Aorta (tissue), 5 donors: ENCODE results near the gene LRIG1. TPM values are rescaled to one million over a fixed set of nuclear protein-coding genes. Genes with fewer than 3 reads are reported as not detected.

Experiments
- ATAC-seq: fragments of 200-7000 bp; cut with Tn5 transposase; one replicate; pipeline ENCODE4 v1.9.1; 2022; ENCODE audit warnings: moderate library complexity; ENCODE audit not compliant: low FRiP score
- DNase-seq, 2 donors: peaks; one replicate each; pipeline ENCODE4 v3.0.0-alpha.2; 2020
- H3K27ac ChIP-seq, 2 donors: one replicate each; pipeline ENCODE4 v1.5.1; 2013; ENCODE audit warnings: low read length in 2 of 2, mild to moderate bottlenecking in 2 of 2, moderate library complexity in 2 of 2, control low read depth in 1 of 2, inconsistent platforms in 1 of 2, low read depth in 1 of 2
- H3K27me3 ChIP-seq, 2 donors: one replicate each; pipeline ENCODE4 v1.6.1; 2013; ENCODE audit warnings: control low read depth in 1 of 2, low read length in 1 of 2, mild to moderate bottlenecking in 1 of 2, moderate library complexity in 1 of 2; ENCODE audit not compliant: insufficient read depth in 2 of 2, control insufficient read depth in 1 of 2
- H3K36me3 ChIP-seq, 2 donors: one replicate each; pipeline ENCODE4 v1.6.1; 2013; ENCODE audit warnings: control low read depth in 1 of 2, low read length in 1 of 2, mild to moderate bottlenecking in 1 of 2; ENCODE audit not compliant: insufficient read depth in 2 of 2, control insufficient read depth in 1 of 2
- H3K4me1 ChIP-seq, 2 donors: one replicate each; pipeline ENCODE4 v1.6.1; 2013; ENCODE audit warnings: low read length in 2 of 2, control low read depth in 1 of 2, mild to moderate bottlenecking in 1 of 2, moderate library complexity in 1 of 2; ENCODE audit not compliant: insufficient read depth in 2 of 2, control insufficient read depth in 1 of 2
- H3K4me3 ChIP-seq, 2 donors: one replicate each; pipeline ENCODE4 v1.5.1; 2013; ENCODE audit warnings: low read length in 2 of 2, control low read depth in 1 of 2, mild to moderate bottlenecking in 1 of 2
- H3K9me3 ChIP-seq: one replicate; pipeline ENCODE4 v1.6.1; 2013; ENCODE audit warnings: mild to moderate bottlenecking, low read length; ENCODE audit not compliant: control insufficient read depth
- WGBS, 2 donors: extraction: QIAGEN DNeasy Blood & Tissue Kit; methylation state at CpG; one replicate each; pipeline ENCODE4 v1.1.7; 2013; 5-methylcytosine and 5-hydroxymethylcytosine counted together
- intact Hi-C, 2 donors: fragments of 100-400 bp; cut with DNase I; formaldehyde crosslinking; loops; one replicate each; pipeline versions ENCODE4 v1.14.2 to v1.15.0; 2022
- polyA plus RNA-seq, 2 donors: library from polyadenylated mRNA; stranded (reverse); fragments of 200-250 nt; gene quantifications; one replicate each; pipeline ENCODE4 v1.2.3, GENCODE V29; 2013
- total RNA-seq, 2 donors: library from RNA; stranded (reverse); fragmentation: NEBNext Ultra II Directional; extraction: Animal tissue kit (Norgen Biotek cat#: 25700); gene quantifications; one replicate each; pipeline ENCODE4 v1.2.1, GENCODE V29; 2021
- donor health status: healthy with polysubstance abuse.
- donor health status: Bipolar disorder and iron deficiency.
- donor health status: DM: no; HTN: no; CAD: no.
- donor health status: DM: no; HTN: no; CAD: no.
- donor health status: DM: yes; HTN: yes; CAD: no.

Gene LRIG1
- total and polyA plus RNA-seq, 4 donors: 15.0 to 115 (median 68.9) TPM

- ATAC-seq: peak; percentile 6
- WGBS, 2 donors: 0 to 1% methylated on average over 42 to 80 of the region's 80 CpGs
- H3K4me3 ChIP-seq: peak overlapping the region; percentile 68 to 82
- no peaks in the 10 kb centered on the region for H3K27me3 ChIP-seq
- peaks cover 3 to 8% of the 10 kb centered on the region in 2 donors for H3K4me1 ChIP-seq
- no peaks in the 10 kb centered on the region for H3K9me3 ChIP-seq
- peak; percentile 63 to 84 for DNase-seq
- H3K36me3 ChIP-seq: no peaks in the 10 kb centered on the region
- intact Hi-C loops: loop anchor here (2.0 to 10.0 kb wide), 6 partner anchors 55 to 317 kb away; no protein-coding TSS in a partner anchor
- peak overlapping the region; percentile 84 to 87 for H3K27ac ChIP-seq
These were observed 794 bp downstream of the LRIG1 start for GRCh38 chr3:66499881-66500575.

GRCh38 chr3:66498687-66499621 is 1.9 kb downstream of the LRIG1 start:
- no peaks in the 10 kb centered on the region for H3K36me3 ChIP-seq
- intact Hi-C loops: loop anchor here in 1 of 2 donors (5.0 to 10.0 kb wide), 2 partner anchors 54 to 92 kb away; no protein-coding TSS in a partner anchor
- peak overlapping the region; percentile 87 to 92 for H3K27ac ChIP-seq
- WGBS, 2 donors: 1 to 3% methylated on average over 14 of the region's 14 CpGs
- DNase-seq: peak in 1 of 2 donors; percentile 55
- H3K9me3 ChIP-seq: no peaks in the 10 kb centered on the region
- peaks cover 3 to 8% of the 10 kb centered on the region in 2 donors for H3K4me1 ChIP-seq
- H3K27me3 ChIP-seq: no peaks in the 10 kb centered on the region
- ATAC-seq: peak; percentile 8
- H3K4me3 ChIP-seq: peak overlapping the region; percentile 68 to 82

- no peak for DNase-seq
- H3K27ac ChIP-seq: peak overlapping the region; percentile 83 to 87
- no peak for ATAC-seq
- H3K4me3 ChIP-seq: peak overlapping the region; percentile 68 to 82
- 8% methylated on average over 4 of the region's 4 CpGs for WGBS, 2 donors
- H3K36me3 ChIP-seq: no peaks in the 10 kb centered on the region
- H3K9me3 ChIP-seq: no peaks in the 10 kb centered on the region
- no peaks in the 10 kb centered on the region for H3K27me3 ChIP-seq
- intact Hi-C loops: loop anchor here in 1 of 2 donors (5.0 to 10.0 kb wide), 2 partner anchors 53 to 91 kb away; no protein-coding TSS in a partner anchor
- peaks cover 6 to 8% of the 10 kb centered on the region in 2 donors for H3K4me1 ChIP-seq
These were observed 2.7 kb downstream of the LRIG1 start for GRCh38 chr3:66497985-66498671.

GRCh38 chr3:66497288-66497984 is 3.4 kb downstream of the LRIG1 start:
- ATAC-seq (no peak), DNase-seq (no peak)
- peaks cover 8 to 13% of the 10 kb centered on the region in 2 donors for H3K4me1 ChIP-seq
- peak overlapping the region in 1 of 2 donors; percentile 26 for H3K4me3 ChIP-seq
- no peaks in the 10 kb centered on the region for H3K27me3 ChIP-seq
- H3K27ac ChIP-seq: peak overlapping the region; percentile 88 to 92
- H3K9me3 ChIP-seq: no peaks in the 10 kb centered on the region
- H3K36me3 ChIP-seq: no peaks in the 10 kb centered on the region
- intact Hi-C loops: loop anchor here in 1 of 2 donors (5.0 to 10.0 kb wide), 2 partner anchors 53 to 90 kb away; no protein-coding TSS in a partner anchor
- 10 to 12% methylated on average over 5 of the region's 5 CpGs for WGBS, 2 donors

- Histone ChIP-seq H3K9me3 (no peaks in the 10 kb centered on the region), H3K4me1 (peaks cover 8 to 14% of the 10 kb centered on the region in 2 donors), H3K27me3 (no peaks in the 10 kb centered on the region), H3K27ac (peak overlapping the region; percentile 88 to 92), H3K36me3 (no peaks in the 10 kb centered on the region), H3K4me3 (no peak overlapping the region)
- intact Hi-C loops: loop anchor here in 1 of 2 donors (5.0 to 10.0 kb wide), 2 partner anchors 52 to 89 kb away; no protein-coding TSS in a partner anchor
- ATAC-seq (no peak), DNase-seq (no peak)
These were observed 4.1 kb downstream of the LRIG1 start for GRCh38 chr3:66496746-66497145.

GRCh38 chr3:66496301-66496700 is 4.5 kb downstream of the LRIG1 start:
- H3K36me3 ChIP-seq: no peaks in the 10 kb centered on the region
- intact Hi-C loops: loop anchor here in 1 of 2 donors (5.0 to 10.0 kb wide), 2 partner anchors 52 to 89 kb away; no protein-coding TSS in a partner anchor
- H3K4me3 ChIP-seq: no peak overlapping the region
- H3K9me3 ChIP-seq: no peaks in the 10 kb centered on the region
- peaks cover 8 to 14% of the 10 kb centered on the region in 2 donors for H3K4me1 ChIP-seq
- H3K27me3 ChIP-seq: no peaks in the 10 kb centered on the region
- no peak for DNase-seq
- no peak for ATAC-seq
- 44 to 50% methylated on average over 3 of the region's 3 CpGs for WGBS, 2 donors
- peak overlapping the region; percentile 53 to 88 for H3K27ac ChIP-seq

GRCh38 chr3:66495668-66496045 is 5.2 kb downstream of the LRIG1 start:
- intact Hi-C loops: loop anchor here in 1 of 2 donors (5.0 to 10.0 kb wide), 2 partner anchors 51 to 88 kb away; no protein-coding TSS in a partner anchor
- H3K27ac ChIP-seq: peak overlapping the region; percentile 88 to 98
- H3K27me3 ChIP-seq: no peaks in the 10 kb centered on the region
- no peak for DNase-seq
- 19% methylated on average over 3 of the region's 3 CpGs for WGBS, 2 donors
- ATAC-seq: no peak
- H3K4me1 ChIP-seq: peaks cover 8 to 14% of the 10 kb centered on the region in 2 donors
- H3K4me3 ChIP-seq: no peak overlapping the region
- H3K36me3 ChIP-seq: no peaks in the 10 kb centered on the region
- H3K9me3 ChIP-seq: no peaks in the 10 kb centered on the region
